ENCODE data around the gene PSORS1C2. TPM values are rescaled to one million over a fixed set of nuclear protein-coding genes. Genes with fewer than 3 reads are reported as not detected.

The PSORS1C2 gene
- total RNA-seq, 1 donor from 2014 or later, result not detected

DNA sequence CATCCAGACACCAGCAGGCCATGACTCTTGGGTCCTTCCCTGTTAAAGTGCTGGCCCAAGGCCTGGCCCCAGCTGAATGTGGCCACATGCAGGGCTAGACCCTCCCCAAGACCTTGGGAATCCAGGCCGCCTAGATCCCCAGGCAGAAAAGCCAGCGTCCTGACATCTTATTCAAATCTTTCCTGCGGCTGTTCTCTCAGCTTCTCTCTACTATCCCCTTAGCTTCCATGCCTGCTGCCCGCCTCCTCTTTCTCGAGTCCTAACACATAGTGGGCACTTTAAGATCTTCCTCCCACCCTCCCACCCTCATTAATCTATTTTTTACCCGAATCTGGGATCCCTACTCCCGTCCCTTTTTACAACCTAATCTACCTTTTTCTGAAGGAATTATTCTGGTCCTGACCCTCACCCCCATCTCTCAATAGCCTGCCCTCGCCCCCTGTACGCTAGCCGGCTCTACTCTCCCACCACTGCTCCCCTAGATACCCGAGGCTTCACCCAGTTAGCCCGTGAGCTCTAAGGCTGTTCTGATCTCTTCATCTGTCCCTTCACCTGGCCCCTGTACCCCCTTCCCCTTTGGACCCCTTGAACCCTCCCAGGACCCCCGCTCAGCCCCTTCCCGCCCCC, 18.8 kb upstream of the PSORS1C2 start, which contains the start of gene CCHCR1:
Gene CCHCR1 (minus strand): TSS at position 290 of the 627 bp plus-strand sequence. CDS start 202 bp downstream, at position 88.
- Mint-ChIP-seq H3K9me3 (no peaks in the 10 kb centered on the region), H3K27me3 (no peaks in the 10 kb centered on the region), H3K36me3 (peaks cover 3% of the 10 kb centered on the region), H3K27ac (peak within 1 kb of the TSS; percentile 81), H3K4me3 (peak within 1 kb of the TSS; percentile 94), H3K4me1 (ENCODE audit: unreplicated experiment) (peaks cover 24% of the 10 kb centered on the region)
- TF ChIP-seq, protein P1, sequence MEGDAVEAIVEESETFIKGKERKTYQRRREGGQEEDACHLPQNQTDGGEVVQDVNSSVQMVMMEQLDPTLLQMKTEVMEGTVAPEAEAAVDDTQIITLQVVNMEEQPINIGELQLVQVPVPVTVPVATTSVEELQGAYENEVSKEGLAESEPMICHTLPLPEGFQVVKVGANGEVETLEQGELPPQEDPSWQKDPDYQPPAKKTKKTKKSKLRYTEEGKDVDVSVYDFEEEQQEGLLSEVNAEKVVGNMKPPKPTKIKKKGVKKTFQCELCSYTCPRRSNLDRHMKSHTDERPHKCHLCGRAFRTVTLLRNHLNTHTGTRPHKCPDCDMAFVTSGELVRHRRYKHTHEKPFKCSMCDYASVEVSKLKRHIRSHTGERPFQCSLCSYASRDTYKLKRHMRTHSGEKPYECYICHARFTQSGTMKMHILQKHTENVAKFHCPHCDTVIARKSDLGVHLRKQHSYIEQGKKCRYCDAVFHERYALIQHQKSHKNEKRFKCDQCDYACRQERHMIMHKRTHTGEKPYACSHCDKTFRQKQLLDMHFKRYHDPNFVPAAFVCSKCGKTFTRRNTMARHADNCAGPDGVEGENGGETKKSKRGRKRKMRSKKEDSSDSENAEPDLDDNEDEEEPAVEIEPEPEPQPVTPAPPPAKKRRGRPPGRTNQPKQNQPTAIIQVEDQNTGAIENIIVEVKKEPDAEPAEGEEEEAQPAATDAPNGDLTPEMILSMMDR (conservative IDR thresholded peaks at IDR 0.05), result no peak
- no peak for DNase-seq (ENCODE audit: extremely low spot score, unreplicated experiment)

DNA sequence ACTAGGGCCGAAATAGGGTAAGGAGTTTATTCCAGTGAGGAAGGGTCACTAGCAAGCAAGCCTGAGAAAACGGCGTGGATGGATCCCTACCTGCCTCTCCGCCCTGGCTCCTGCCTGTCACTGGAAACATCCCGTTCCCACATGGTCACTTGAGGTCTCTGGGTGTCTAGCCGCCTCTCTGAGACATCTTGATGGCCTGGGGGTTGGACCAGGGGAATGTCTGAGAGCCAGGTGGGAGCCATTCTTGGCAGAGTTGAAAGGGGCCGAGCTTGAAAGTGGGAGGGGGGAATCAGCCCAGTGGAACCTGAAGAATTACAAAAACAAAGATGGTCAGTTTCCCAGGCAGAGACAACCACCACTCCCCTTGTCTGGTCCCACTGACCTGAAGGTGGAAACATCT, 17.8 kb upstream of the PSORS1C2 start:
- H3K4me1 Mint-ChIP-seq (ENCODE audit: unreplicated experiment), result peaks cover 24% of the 10 kb centered on the region
- TF ChIP-seq, protein P1 (conservative IDR thresholded peaks at IDR 0.05), result no peak

DNA sequence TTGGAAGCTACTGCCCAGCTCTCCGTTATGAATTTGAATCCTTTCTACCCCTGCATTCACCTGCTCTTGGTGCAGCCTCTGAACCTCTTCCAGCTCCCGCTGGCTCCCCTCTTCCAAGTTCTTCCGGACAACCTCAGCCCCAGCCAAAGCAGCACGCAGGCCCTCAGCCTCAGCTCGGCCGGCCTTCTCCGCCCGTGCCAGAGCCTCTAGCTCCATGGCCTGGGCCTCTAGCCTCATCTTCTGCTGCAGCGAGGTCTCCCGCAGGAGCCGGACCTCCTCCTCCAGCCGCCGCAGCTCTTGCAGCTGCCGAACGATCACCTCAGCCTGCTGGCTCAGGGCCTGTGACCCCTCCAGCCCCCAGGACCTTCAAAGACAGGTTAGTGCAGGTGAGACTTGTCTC, 15.6 kb upstream of the PSORS1C2 start:
- Mint-ChIP-seq H3K27ac (no peak overlapping the region), H3K27me3 (no peaks in the 10 kb centered on the region), H3K4me3 (no peak overlapping the region), H3K4me1 (ENCODE audit: unreplicated experiment) (peaks cover 17% of the 10 kb centered on the region), H3K9me3 (no peaks in the 10 kb centered on the region), H3K36me3 (peaks cover 3% of the 10 kb centered on the region)
- TF ChIP-seq, protein P1 (conservative IDR thresholded peaks at IDR 0.05), result no peak
- DNase-seq (ENCODE audit: extremely low spot score, unreplicated experiment), result no peak

More for the DNA sequence above, 17.8 kb upstream of the PSORS1C2 start:
- H3K9me3 Mint-ChIP-seq, result no peaks in the 10 kb centered on the region
- no peak for DNase-seq (ENCODE audit: extremely low spot score, unreplicated experiment)
- H3K27me3 Mint-ChIP-seq, result no peaks in the 10 kb centered on the region
- H3K4me3 Mint-ChIP-seq, result peak overlapping the region; percentile 94
- no peak overlapping the region for H3K27ac Mint-ChIP-seq
- peaks cover 3% of the 10 kb centered on the region for H3K36me3 Mint-ChIP-seq

DNA sequence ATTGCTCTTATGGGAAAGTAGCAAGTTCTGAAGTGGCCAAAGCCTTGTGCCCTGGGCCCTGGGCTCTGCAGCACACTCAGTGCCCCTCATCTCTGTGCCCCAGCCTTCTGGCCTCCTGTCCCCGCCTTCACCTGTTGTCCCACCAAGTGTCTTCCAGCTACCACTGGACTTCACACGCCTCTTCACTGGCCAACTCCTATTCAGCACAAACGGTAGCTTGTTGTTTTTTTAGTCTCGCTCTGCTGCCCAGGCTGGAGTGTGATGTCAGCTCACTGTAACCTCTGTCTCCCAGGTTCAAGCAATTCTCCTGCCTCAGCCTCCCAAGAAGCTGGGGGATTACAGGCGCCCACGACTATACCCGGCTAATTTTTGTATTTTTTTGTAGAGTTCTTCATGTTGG, 13.9 kb upstream of the PSORS1C2 start:
- Mint-ChIP-seq H3K27me3 (no peaks in the 10 kb centered on the region), H3K4me1 (ENCODE audit: unreplicated experiment) (peaks cover 13% of the 10 kb centered on the region), H3K36me3 (peaks cover 3% of the 10 kb centered on the region), H3K4me3 (no peak overlapping the region), H3K9me3 (no peaks in the 10 kb centered on the region), H3K27ac (no peak overlapping the region)
- TF ChIP-seq, protein P1 (conservative IDR thresholded peaks at IDR 0.05), result no peak
- DNase-seq (ENCODE audit: extremely low spot score, unreplicated experiment), result no peak

DNA sequence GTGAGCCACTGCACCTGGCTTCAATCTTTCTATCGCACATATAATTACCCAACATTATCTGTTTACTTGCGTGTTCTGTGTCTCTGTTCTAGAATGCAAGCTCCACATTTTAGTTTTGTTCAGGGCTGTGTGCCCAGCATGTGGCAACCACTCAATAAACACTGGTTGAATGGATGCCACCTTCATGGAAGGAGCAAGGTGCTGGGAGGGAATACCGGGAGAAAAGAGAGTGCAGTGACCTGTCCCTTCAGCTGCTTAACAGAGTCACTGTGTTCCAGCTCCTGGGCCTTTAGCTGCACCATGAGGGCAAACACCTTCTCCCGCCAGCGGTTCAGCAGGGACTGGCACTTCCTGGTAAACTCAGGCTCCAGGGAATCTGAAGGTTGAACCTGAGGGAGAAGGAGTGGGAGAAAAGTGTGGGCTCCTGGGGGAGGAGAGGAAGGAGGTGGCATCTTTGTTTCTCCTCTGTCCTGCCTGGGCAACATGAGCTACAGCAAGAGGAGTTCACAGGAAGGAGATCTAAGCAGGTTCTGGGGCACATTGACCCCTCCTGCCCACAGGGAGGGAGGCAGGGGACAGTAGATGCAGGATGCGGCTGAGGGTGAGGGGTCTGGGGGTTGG, 11.1 kb upstream of the PSORS1C2 start:
- no peak for DNase-seq (ENCODE audit: extremely low spot score, unreplicated experiment)
- H3K27me3 Mint-ChIP-seq, result no peaks in the 10 kb centered on the region
- peaks cover 4% of the 10 kb centered on the region for H3K4me1 Mint-ChIP-seq (ENCODE audit: unreplicated experiment)
- H3K27ac Mint-ChIP-seq, result no peak overlapping the region
- peaks cover 2% of the 10 kb centered on the region for H3K36me3 Mint-ChIP-seq
- no peaks in the 10 kb centered on the region for H3K9me3 Mint-ChIP-seq
- no peak overlapping the region for H3K4me3 Mint-ChIP-seq
- TF ChIP-seq, protein P1 (conservative IDR thresholded peaks at IDR 0.05), result no peak

Measured in type B pancreatic cell (in vitro differentiated cells).